OCI-LY3 (cell line): ENCODE measurements around the gene SLC18A3.
A peak's percentile ranks its signal among the peaks of the same experiment; 100 is the strongest.

ENCODE experiments used
- H2AFZ ChIP-seq: fragments of 200-600, 300-600 bp; shearing (Covaris generic); 2 replicates; pipeline ENCODE4 v1.6.0; 2014; ENCODE audit warnings: antibody characterized with exemption, low read depth, low read length
- H3K27ac ChIP-seq: fragments of 200-600, 300-600 bp; sonication (generic); 2 replicates; pipeline ENCODE4 v1.5.1; 2014; ENCODE audit warnings: mild to moderate bottlenecking, low read length, moderate library complexity, mixed read lengths
- H3K27me3 ChIP-seq: fragments of 200-600, 300-600 bp; sonication (generic); 2 replicates; pipeline ENCODE4 v1.6.1; 2014; ENCODE audit warnings: low read depth, low read length, mixed read lengths
- H3K36me3 ChIP-seq: fragments of 200-600, 300-600 bp; sonication (generic); replicated peaks from 2 replicates; pipeline ENCODE3; 2014; ENCODE audit warnings: low read depth, low read length, mixed read lengths
- H3K4me1 ChIP-seq: fragments of 300-600, 200-600 bp; sonication (generic); 2 replicates; pipeline ENCODE4 v1.6.1; 2014; ENCODE audit warnings: low read length, mixed read lengths
- H3K4me2 ChIP-seq: fragments of 200-600, 300-600 bp; sonication (generic); 2 replicates; pipeline ENCODE4 v1.6.1; 2014; ENCODE audit warnings: low read length, mixed read lengths
- H3K4me3 ChIP-seq: fragments of 300-600, 200-600 bp; sonication (generic); 2 replicates; pipeline ENCODE4 v1.5.1; 2014; ENCODE audit warnings: antibody characterized with exemption, mild to moderate bottlenecking, low read length, moderate library complexity
- H3K79me2 ChIP-seq: fragments of 300-600, 200-600 bp; shearing (Covaris generic); 2 replicates; pipeline ENCODE4 v1.6.1; 2014; ENCODE audit warnings: mild to moderate bottlenecking, low read length, mixed read lengths
- H3K9ac ChIP-seq: fragments of 300-600, 200-600 bp; shearing (Covaris generic); 2 replicates; pipeline ENCODE4 v1.6.0; 2014; ENCODE audit warnings: mild to moderate bottlenecking, low read length, moderate library complexity
- H3K9me3 ChIP-seq: fragments of 200-600, 300-600 bp; shearing (Covaris generic); 2 replicates; pipeline ENCODE4 v1.6.1; 2014; ENCODE audit warnings: low read length, mixed read lengths; ENCODE audit not compliant: insufficient read depth
- H4K20me1 ChIP-seq: fragments of 200-600, 300-600 bp; sonication (generic); 2 replicates; pipeline ENCODE4 v1.6.1; 2016; ENCODE audit warnings: low read length, mixed read lengths; ENCODE audit not compliant: insufficient read depth
- EZH2phosphoT487 ChIP-seq: fragments of 200-600 bp; shearing (Covaris generic); IDR thresholded peaks from 2 replicates; pipeline ENCODE4 v1.6.1; 2018; ENCODE audit warnings: antibody characterized with exemption, mixed run types, low read depth
- TF ChIP-seq, protein P1 (sequence below): fragments of 200-600, 300-600 bp; sonication (generic); IDR thresholded peaks from 2 replicates; pipeline ENCODE4 v1.5.1; 2014; ENCODE audit warnings: antibody characterized with exemption, low read length, low read depth

SLC18A3 gene

DNA sequence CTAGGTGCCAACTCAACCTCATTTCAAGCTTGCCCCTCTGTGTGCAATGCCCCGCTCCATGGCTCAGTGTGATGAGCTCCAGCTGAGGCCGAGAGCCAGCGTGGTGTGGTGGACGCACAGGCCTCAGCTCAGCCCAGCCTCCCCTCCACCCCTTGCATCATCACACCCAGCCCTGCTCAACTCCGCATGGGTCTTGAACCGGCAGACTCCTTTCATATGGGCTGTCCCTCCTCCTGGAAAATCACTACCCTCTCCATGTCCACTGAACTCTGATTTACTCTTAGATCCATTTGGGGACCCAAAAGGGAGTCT is 16.6 kb upstream of the SLC18A3 start:
- H3K27ac ChIP-seq = no peak overlapping the region
- no peak overlapping the region for H3K9ac ChIP-seq
- H3K4me3 ChIP-seq = no peak overlapping the region
- no peaks in the 10 kb centered on the region for H3K79me2 ChIP-seq
- no peak overlapping the region for H2AFZ ChIP-seq
- H3K9me3 ChIP-seq = no peaks in the 10 kb centered on the region
- no peaks in the 10 kb centered on the region for H3K4me1 ChIP-seq
- H3K36me3 ChIP-seq = no peaks in the 10 kb centered on the region
- no peaks in the 10 kb centered on the region for H4K20me1 ChIP-seq
- no peak overlapping the region for H3K4me2 ChIP-seq
- no peaks in the 10 kb centered on the region for H3K27me3 ChIP-seq
- TF ChIP-seq, protein P1, sequence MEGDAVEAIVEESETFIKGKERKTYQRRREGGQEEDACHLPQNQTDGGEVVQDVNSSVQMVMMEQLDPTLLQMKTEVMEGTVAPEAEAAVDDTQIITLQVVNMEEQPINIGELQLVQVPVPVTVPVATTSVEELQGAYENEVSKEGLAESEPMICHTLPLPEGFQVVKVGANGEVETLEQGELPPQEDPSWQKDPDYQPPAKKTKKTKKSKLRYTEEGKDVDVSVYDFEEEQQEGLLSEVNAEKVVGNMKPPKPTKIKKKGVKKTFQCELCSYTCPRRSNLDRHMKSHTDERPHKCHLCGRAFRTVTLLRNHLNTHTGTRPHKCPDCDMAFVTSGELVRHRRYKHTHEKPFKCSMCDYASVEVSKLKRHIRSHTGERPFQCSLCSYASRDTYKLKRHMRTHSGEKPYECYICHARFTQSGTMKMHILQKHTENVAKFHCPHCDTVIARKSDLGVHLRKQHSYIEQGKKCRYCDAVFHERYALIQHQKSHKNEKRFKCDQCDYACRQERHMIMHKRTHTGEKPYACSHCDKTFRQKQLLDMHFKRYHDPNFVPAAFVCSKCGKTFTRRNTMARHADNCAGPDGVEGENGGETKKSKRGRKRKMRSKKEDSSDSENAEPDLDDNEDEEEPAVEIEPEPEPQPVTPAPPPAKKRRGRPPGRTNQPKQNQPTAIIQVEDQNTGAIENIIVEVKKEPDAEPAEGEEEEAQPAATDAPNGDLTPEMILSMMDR = no peak
- no peak for TF ChIP-seq EZH2phosphoT487

DNA sequence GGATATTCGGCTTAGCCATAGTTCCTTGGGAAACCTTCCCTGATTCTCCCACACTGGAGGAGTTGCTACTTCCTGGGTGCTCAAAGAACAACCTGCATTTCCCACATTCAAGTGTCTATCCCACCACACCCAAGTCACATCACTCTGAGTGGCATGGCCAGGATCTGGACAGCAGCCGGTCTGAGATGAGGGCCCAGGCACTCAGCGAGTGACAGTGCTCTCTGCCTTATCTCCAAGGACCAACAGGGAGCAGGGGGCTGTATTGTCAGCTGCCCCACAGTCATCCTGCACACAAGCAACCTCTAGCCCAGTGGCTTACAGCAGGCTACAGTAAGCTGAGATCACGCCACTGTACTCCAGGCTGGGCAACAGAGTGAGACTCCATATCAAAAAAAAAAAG is 16.1 kb upstream of the SLC18A3 start:
- H3K79me2 ChIP-seq = no peaks in the 10 kb centered on the region
- no peaks in the 10 kb centered on the region for H3K36me3 ChIP-seq
- no peak overlapping the region for H3K9ac ChIP-seq
- no peak overlapping the region for H3K4me3 ChIP-seq
- no peak overlapping the region for H3K4me2 ChIP-seq
- H3K9me3 ChIP-seq = no peaks in the 10 kb centered on the region
- no peaks in the 10 kb centered on the region for H3K27me3 ChIP-seq
- no peak for TF ChIP-seq EZH2phosphoT487
- TF ChIP-seq, protein P1 = no peak
- H2AFZ ChIP-seq = no peak overlapping the region
- no peaks in the 10 kb centered on the region for H4K20me1 ChIP-seq
- no peak overlapping the region for H3K27ac ChIP-seq
- H3K4me1 ChIP-seq = no peaks in the 10 kb centered on the region

DNA sequence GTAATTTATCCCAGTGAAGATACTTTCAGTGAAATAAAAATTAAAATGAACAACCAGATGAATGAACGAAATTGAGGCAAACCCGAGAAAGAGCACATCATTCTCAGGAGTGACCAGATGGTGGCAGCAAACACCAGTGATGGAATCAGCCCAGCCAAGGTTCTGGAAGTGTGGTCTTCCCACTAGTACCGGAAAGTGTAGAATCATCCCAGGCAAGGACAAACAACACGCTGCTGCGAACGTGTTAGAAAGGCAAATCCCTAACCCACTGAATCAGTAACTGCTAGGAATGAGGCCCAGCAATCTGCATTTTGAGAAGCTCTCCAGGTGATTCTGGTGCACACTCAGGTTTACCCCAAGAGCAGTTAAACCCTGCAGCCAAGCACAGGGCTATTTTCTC is 15.5 kb upstream of the SLC18A3 start:
- H3K9me3 ChIP-seq = no peaks in the 10 kb centered on the region
- no peaks in the 10 kb centered on the region for H3K27me3 ChIP-seq
- no peaks in the 10 kb centered on the region for H3K4me1 ChIP-seq
- H2AFZ ChIP-seq = no peak overlapping the region
- H4K20me1 ChIP-seq = no peaks in the 10 kb centered on the region
- H3K4me3 ChIP-seq = no peak overlapping the region
- H3K27ac ChIP-seq = no peak overlapping the region
- H3K36me3 ChIP-seq = no peaks in the 10 kb centered on the region
- H3K79me2 ChIP-seq = no peaks in the 10 kb centered on the region
- no peak overlapping the region for H3K9ac ChIP-seq
- no peak for TF ChIP-seq EZH2phosphoT487
- TF ChIP-seq, protein P1 = peak; percentile 83
- H3K4me2 ChIP-seq = no peak overlapping the region

DNA sequence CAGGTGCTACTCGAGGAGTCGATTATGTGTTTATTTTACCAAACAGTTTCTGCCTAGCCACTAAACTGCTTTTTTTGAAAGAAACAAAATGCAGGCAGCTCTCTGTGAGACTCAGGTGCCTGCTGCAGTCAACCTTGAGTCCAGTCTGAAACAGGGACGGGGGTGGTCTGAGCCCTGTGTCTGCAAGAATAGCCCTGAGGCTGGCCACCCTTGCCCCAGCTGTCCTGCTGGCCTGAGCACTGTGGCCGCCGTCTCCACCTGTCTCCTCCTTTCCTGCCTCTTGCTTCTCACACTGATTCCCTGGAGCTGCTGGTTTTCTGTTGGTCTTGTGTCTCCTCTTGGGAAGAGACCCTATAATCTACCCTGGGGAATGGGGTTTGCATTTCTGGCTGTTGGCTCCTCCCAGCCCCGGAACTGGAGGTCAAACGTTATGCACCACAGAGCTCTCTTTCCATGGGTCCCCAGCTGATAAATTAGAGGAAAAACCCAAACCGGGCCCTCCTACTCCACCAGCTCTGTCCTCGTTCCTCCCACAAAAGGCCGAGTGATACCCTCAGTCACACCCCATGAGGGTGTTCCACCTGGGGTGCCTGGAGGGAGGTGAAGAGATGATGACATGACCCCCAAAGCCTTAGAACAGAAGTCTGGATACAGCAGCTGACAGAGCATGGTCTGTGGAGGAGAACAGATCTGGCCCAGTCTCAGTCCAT is 15.0 kb upstream of the SLC18A3 start:
- Histone ChIP-seq H3K4me3 (no peak overlapping the region), H3K4me1 (no peaks in the 10 kb centered on the region), H3K27ac (no peak overlapping the region), H3K27me3 (no peaks in the 10 kb centered on the region), H4K20me1 (no peaks in the 10 kb centered on the region), H3K9ac (no peak overlapping the region), H3K36me3 (no peaks in the 10 kb centered on the region), H3K4me2 (no peak overlapping the region), H2AFZ (no peak overlapping the region), H3K9me3 (no peaks in the 10 kb centered on the region), H3K79me2 (no peaks in the 10 kb centered on the region)
- TF ChIP-seq EZH2phosphoT487 = no peak
- TF ChIP-seq, protein P1 = no peak
